Skeletal muscle cell (primary cell): ENCODE data around the gene TMEM238L.

Source experiments
- DNase-seq: peaks from one replicate; pipeline ENCODE4 v3.0.0-alpha.2; 2010; ENCODE audit warnings: low read depth
- H3K4me3 ChIP-seq: 2 replicates; pipeline ENCODE4 v1.5.1; 2011; ENCODE audit warnings: low read depth, mild to moderate bottlenecking, control low read depth, low read length, moderate library complexity

Gene TMEM238L

GRCh38 chr17:10806545-10807262 lies 2.8 kb upstream of the TMEM238L start:
- no peak overlapping the region for H3K4me3 ChIP-seq

GRCh38 chr17:10805911-10806310 lies 2.0 kb upstream of the TMEM238L start:
- no peak for DNase-seq
- no peak overlapping the region for H3K4me3 ChIP-seq

More at GRCh38 chr17:10806545-10807262, 2.8 kb upstream of the TMEM238L start:
- no peak for DNase-seq

- DNase-seq, result no peak
Observed at GRCh38 chr17:10804546-10804945, 647 bp upstream of the TMEM238L start.

GRCh38 chr17:10803350-10803749 lies 549 bp downstream of the TMEM238L start:
- no peak for DNase-seq
- no peak overlapping the region for H3K4me3 ChIP-seq

More at GRCh38 chr17:10804546-10804945, 647 bp upstream of the TMEM238L start:
- H3K4me3 ChIP-seq, result no peak overlapping the region

GRCh38 chr17:10802496-10803284 lies 1.2 kb downstream of the TMEM238L start:
- no peak for DNase-seq

GRCh38 chr17:10799407-10799806 lies 4.5 kb downstream of the TMEM238L start:
- no peak for DNase-seq
- no peak overlapping the region for H3K4me3 ChIP-seq

More at GRCh38 chr17:10802496-10803284, 1.2 kb downstream of the TMEM238L start:
- H3K4me3 ChIP-seq, result no peak overlapping the region

GRCh38 chr17:10798910-10799309 lies 5.0 kb downstream of the TMEM238L start:
- H3K4me3 ChIP-seq, result no peak overlapping the region

GRCh38 chr17:10798332-10798749 lies 5.6 kb downstream of the TMEM238L start:
- H3K4me3 ChIP-seq, result no peak overlapping the region
- DNase-seq, result no peak

More at GRCh38 chr17:10798910-10799309, 5.0 kb downstream of the TMEM238L start:
- no peak for DNase-seq

- no peak for DNase-seq
- no peak overlapping the region for H3K4me3 ChIP-seq
Observed at GRCh38 chr17:10797476-10798328, 6.2 kb downstream of the TMEM238L start.

- H3K4me3 ChIP-seq, result no peak overlapping the region
- no peak for DNase-seq
Observed at GRCh38 chr17:10793816-10794215, 10.1 kb downstream of the TMEM238L start.

GRCh38 chr17:10793256-10793655 lies 10.6 kb downstream of the TMEM238L start:
- no peak for DNase-seq
- H3K4me3 ChIP-seq, result no peak overlapping the region

- no peak for DNase-seq
- no peak overlapping the region for H3K4me3 ChIP-seq
Observed at GRCh38 chr17:10792151-10792550, 11.7 kb downstream of the TMEM238L start.

GRCh38 chr17:10790491-10791401 lies 13.2 kb downstream of the TMEM238L start:
- no peak for DNase-seq
- H3K4me3 ChIP-seq, result no peak overlapping the region

- no peak overlapping the region for H3K4me3 ChIP-seq
- DNase-seq, result no peak
Observed at GRCh38 chr17:10789694-10790271, 14.1 kb downstream of the TMEM238L start.

- DNase-seq, result no peak
- H3K4me3 ChIP-seq, result no peak overlapping the region
Observed at GRCh38 chr17:10787306-10788045, 16.4 kb downstream of the TMEM238L start.

- H3K4me3 ChIP-seq, result no peak overlapping the region
- DNase-seq, result no peak
Observed at GRCh38 chr17:10785295-10785694, 18.6 kb downstream of the TMEM238L start.

- DNase-seq, result no peak
- no peak overlapping the region for H3K4me3 ChIP-seq
Observed at GRCh38 chr17:10779609-10780008, 24.3 kb downstream of the TMEM238L start.

GRCh38 chr17:10777890-10778289 lies 26.0 kb downstream of the TMEM238L start:
- DNase-seq, result no peak
- H3K4me3 ChIP-seq, result no peak overlapping the region
